ENCODE data around the gene LNPEP.

GRCh38 chr5:97049175-97049574 lies 113.3 kb downstream of the LNPEP start:
- TF ChIP-seq CTCF (IDR thresholded peaks at IDR 0.05) (no peak), POLR2A (IDR thresholded peaks at IDR 0.05) (no peak), EP300 (IDR thresholded peaks at IDR 0.05) (no peak)
